Right atrium auricular region (tissue), 2 donors: ENCODE results near the gene PBOV1. TPM values are rescaled to one million over a fixed set of nuclear protein-coding genes. Genes with fewer than 3 reads are reported as not detected.

Experiments used
- DNase-seq: peaks from one replicate; pipeline ENCODE4 v3.0.0-alpha.2; 2019; ENCODE audit warnings: low spot score
- H3K27ac ChIP-seq, 2 donors: fragments of 200-600 bp; sonication (generic); 1 replicate in 1 of 2; 2 replicates in 1 of 2; pipeline ENCODE4 v1.5.1; 2016 to 2019
- H3K27me3 ChIP-seq, 2 donors: fragments of 200-600 bp; sonication (generic); one replicate each; pipeline versions ENCODE4 v1.5.1 to v1.6.0; 2017 to 2019
- H3K36me3 ChIP-seq: fragments of 200-600 bp; sonication (generic); one replicate; pipeline ENCODE4 v1.5.1; 2016
- H3K4me1 ChIP-seq, 2 donors: fragments of 200-600 bp; sonication (generic); one replicate each; pipeline versions ENCODE4 v1.5.1 to v1.6.0; 2017 to 2019
- H3K4me3 ChIP-seq, 2 donors: fragments of 200-600 bp; sonication (generic); 1 replicate in 1 of 2; 2 replicates in 1 of 2; pipeline ENCODE4 v1.5.1; 2017 to 2019; ENCODE audit warnings: mild to moderate bottlenecking in 1 of 2, moderate library complexity in 1 of 2
- H3K9me3 ChIP-seq, 2 donors: fragments of 200-600 bp; sonication (generic); one replicate each; pipeline ENCODE4 v1.5.1; 2019
- CTCF ChIP-seq, 2 donors: fragments of 200-600 bp; sonication (generic); IDR thresholded peaks; one replicate each; pipeline ENCODE4 v1.5.1; 2019; ENCODE audit warnings: antibody characterized with exemption in 2 of 2
- total RNA-seq, 2 donors: library from RNA; depleted of rRNA; stranded (reverse); fragments of >200 nt; gene quantifications; one replicate each; pipeline ENCODE4 v1.1.0, GENCODE V29; 2016

The PBOV1 gene
- total RNA-seq, 2 donors from 2014 or later: not detected

DNA sequence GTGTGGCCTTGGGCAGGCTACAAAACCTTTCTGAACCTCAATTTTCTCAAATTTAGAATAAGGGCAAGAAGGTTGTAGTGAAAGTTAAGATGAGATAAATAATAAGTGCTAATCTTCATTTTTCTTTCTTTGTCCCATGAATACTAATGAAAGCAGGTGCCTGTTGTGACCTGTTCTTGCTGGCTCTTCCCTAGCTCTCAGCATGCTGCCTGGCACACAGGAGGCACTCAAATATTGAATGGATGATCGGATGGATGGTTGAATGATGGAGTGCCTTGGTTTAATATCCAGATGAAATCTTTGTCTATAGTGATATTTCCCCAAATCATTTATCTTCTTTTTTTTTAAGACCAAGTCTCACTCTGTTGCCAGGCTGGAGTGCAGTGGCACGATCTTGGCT, 15.0 kb downstream of the PBOV1 start:
- H3K4me1 ChIP-seq: no peaks in the 10 kb centered on the region
- no peak overlapping the region for H3K4me3 ChIP-seq
- H3K9me3 ChIP-seq: no peaks in the 10 kb centered on the region
- no peaks in the 10 kb centered on the region for H3K27me3 ChIP-seq
- no peak overlapping the region for H3K27ac ChIP-seq
- DNase-seq: no peak
- H3K36me3 ChIP-seq: no peaks in the 10 kb centered on the region
- TF ChIP-seq CTCF (IDR thresholded peaks at IDR 0.05): no peak

DNA sequence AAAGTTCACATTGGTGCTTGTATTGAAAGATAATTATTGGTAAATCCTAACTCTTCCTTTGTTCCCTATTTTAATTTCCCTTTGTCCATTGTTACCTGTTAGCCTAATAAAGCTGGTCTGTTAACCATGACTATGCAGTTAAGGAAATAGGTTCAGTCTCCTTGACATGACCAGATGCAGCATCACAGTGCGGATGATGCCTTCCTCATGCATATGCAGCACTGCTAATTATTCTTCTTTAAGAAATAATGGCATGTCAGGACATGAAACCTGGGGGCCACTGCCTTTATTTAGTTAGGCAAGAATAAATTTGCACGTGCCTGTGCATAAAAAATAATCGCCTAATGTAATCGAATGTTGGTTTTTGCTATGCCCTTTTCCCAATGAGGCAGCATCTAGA, 16.5 kb downstream of the PBOV1 start:
- H3K4me3 ChIP-seq: no peak overlapping the region
- DNase-seq: no peak
- H3K27ac ChIP-seq: no peak overlapping the region
- H3K36me3 ChIP-seq: no peaks in the 10 kb centered on the region
- no peak for TF ChIP-seq CTCF (IDR thresholded peaks at IDR 0.05)
- no peaks in the 10 kb centered on the region for H3K27me3 ChIP-seq
- H3K4me1 ChIP-seq: no peaks in the 10 kb centered on the region
- no peaks in the 10 kb centered on the region for H3K9me3 ChIP-seq

DNA sequence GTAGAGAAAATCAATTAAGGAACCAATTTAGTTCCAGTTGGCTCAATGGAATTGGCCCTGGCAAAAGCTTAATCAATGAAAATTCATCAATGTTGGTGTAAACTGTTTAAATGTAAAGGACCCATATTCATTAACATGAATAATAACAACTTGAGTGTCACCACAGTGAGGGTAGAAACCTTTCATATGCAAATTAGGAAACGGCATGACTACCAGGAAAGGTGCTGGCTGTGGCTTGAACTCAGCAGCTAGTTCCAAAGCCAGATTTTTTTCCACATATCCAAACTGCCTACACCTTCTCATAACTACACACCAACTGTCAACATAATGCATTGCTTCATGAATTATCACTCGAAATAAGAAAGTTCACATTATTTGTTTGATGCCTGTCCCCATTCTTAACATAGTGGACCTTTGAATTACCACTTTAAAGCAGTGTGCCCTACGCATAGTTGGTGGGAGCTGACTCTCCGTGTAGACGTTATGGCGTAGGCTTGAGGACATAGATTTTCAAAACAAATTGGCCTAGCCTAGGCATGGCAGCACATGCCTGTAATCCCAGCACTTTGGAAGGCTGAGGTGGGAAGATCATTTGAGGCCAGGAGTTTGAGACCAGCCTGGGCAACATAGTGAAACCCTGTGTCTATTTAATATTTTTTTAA, 19.7 kb downstream of the PBOV1 start:
- H3K4me3 ChIP-seq: no peak overlapping the region
- DNase-seq: no peak
- H3K36me3 ChIP-seq: no peaks in the 10 kb centered on the region
- H3K9me3 ChIP-seq: no peaks in the 10 kb centered on the region
- no peak overlapping the region for H3K27ac ChIP-seq
- no peaks in the 10 kb centered on the region for H3K4me1 ChIP-seq
- TF ChIP-seq CTCF (IDR thresholded peaks at IDR 0.05): no peak
- H3K27me3 ChIP-seq: no peaks in the 10 kb centered on the region

DNA sequence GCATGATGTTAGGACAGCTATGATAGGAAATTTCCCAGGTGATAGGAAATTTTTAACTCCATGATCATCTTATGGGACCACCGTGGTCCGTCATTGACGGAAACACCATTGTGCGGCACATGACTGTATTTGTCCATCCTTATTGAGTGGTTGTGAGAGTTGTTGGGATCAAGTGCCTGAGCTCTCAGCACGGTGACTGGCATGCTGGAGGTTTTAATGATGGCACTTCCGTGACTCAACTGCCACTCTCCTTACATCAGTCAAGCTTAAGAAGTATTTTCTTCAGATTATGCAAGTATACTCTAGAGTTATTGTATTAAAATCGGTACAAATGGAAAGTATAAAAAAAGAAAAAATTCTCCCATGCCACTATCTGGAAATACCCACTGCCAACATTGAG, 20.7 kb downstream of the PBOV1 start:
- H3K27me3 ChIP-seq: no peaks in the 10 kb centered on the region

GRCh38 chr6:138196122-138196738, 22.1 kb downstream of the PBOV1 start:
- TF ChIP-seq CTCF (IDR thresholded peaks at IDR 0.05): no peak
- H3K9me3 ChIP-seq: no peaks in the 10 kb centered on the region
- no peaks in the 10 kb centered on the region for H3K4me1 ChIP-seq
- no peaks in the 10 kb centered on the region for H3K36me3 ChIP-seq
- DNase-seq: no peak
- H3K4me3 ChIP-seq: no peak overlapping the region
- no peak overlapping the region for H3K27ac ChIP-seq
- no peaks in the 10 kb centered on the region for H3K27me3 ChIP-seq

More for the DNA sequence above, 20.7 kb downstream of the PBOV1 start:
- H3K4me1 ChIP-seq: no peaks in the 10 kb centered on the region
- no peaks in the 10 kb centered on the region for H3K9me3 ChIP-seq
- no peak overlapping the region for H3K27ac ChIP-seq
- no peak for TF ChIP-seq CTCF (IDR thresholded peaks at IDR 0.05)
- DNase-seq: no peak
- no peaks in the 10 kb centered on the region for H3K36me3 ChIP-seq
- H3K4me3 ChIP-seq: no peak overlapping the region

DNA sequence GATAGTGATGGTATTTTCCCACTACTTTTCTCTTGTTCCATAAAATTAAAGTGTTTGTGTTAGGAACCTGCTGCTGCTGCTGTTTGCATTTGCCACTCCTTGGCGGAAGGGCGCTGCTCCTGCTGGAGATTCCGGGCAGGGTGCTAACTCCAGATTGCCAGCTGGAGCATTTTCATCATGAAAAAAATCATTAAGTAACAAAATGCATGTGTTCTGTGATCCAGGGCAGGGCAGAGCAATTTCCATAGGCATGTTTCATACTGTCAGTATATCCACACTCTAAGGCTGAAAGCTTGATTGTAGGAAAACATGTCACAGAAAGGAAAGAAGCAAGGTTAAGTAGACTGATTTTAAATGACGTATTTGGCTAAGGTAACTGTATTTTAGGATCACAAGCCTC, 24.0 kb downstream of the PBOV1 start:
- Histone ChIP-seq H3K27ac (no peak overlapping the region), H3K27me3 (no peaks in the 10 kb centered on the region), H3K4me3 (no peak overlapping the region), H3K36me3 (no peaks in the 10 kb centered on the region), H3K4me1 (no peaks in the 10 kb centered on the region), H3K9me3 (no peaks in the 10 kb centered on the region)
- no peak for DNase-seq
- TF ChIP-seq CTCF (IDR thresholded peaks at IDR 0.05): no peak
